BJ (cell line): ENCODE measurements around the gene THYN1. TPM values are rescaled to one million over a fixed set of nuclear protein-coding genes. Genes with fewer than 3 reads are reported as not detected.

ENCODE experiments used
- CTCF ChIA-PET: fragments of 350-600 bp; formaldehyde crosslinking; extraction: SDS; loops from one replicate; lab custom pipeline; 2021; ENCODE audit warnings: antibody characterized with exemption, inconsistent platforms; lab: Yijun Ruan, JAX
- POLR2A ChIA-PET: fragments of 300-600 bp; sonication (Branson Sonifier 250); formaldehyde crosslinking; extraction: SDS; loops from one replicate; lab custom pipeline; 2021; ENCODE audit warnings: antibody characterized with exemption; lab: Charles Lee
- DNase-seq: peaks from one replicate; pipeline ENCODE4 v3.0.0-alpha.2; 2011; ENCODE audit warnings: low read depth
- H3K27me3 ChIP-seq: 2 replicates; pipeline ENCODE4 v1.6.0; 2011; ENCODE audit warnings: low read length; ENCODE audit not compliant: control insufficient read depth, insufficient read depth
- H3K36me3 ChIP-seq: 2 replicates; pipeline ENCODE4 v1.5.1; 2011; ENCODE audit warnings: low read length; ENCODE audit not compliant: control insufficient read depth, insufficient read depth
- H3K4me3 ChIP-seq: 2 replicates; pipeline ENCODE4 v1.5.1; 2011; ENCODE audit warnings: low read depth, mild to moderate bottlenecking, control low read depth, low read length
- polyA plus RNA-seq: library from polyadenylated mRNA; depleted of rRNA; stranded (reverse); fragments of >200 nt; gene quantifications from 2 replicates; pipeline ENCODE4 v1.2.3, GENCODE V29; 2011
- TF ChIP-seq, protein P1 (sequence below): IDR thresholded peaks from 2 replicates; pipeline ENCODE4 v1.5.1; 2011; ENCODE audit warnings: low read depth, mild to moderate bottlenecking, control low read depth, inconsistent platforms, low read length, moderate library complexity; ENCODE audit not compliant: insufficient read depth

THYN1 gene
- polyA plus RNA-seq, 1 experiment = 38.2 TPM

DNA sequence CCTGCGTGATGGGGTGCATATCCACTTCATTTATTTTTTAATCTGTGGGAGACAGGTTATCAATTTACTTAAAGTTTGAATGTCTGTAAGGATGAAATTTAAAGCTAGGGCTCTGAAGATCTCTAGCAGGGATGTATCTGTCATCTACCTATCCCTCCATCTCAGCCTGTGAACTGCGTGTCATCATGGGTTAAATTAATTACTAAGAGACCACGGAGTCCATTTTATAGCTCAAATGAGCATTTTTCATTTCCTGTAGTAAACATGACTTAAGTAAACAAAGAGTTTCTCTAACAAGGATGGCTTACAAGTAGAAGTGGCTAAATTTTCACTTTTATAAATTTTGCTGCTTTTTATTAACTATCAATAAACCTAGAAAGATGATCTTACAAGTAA is 20.2 kb upstream of the THYN1 start:
- ChIA-PET POLR2A (no interaction called here), CTCF (interaction anchor here (2.1 kb wide), 1 partner anchor 12 kb away, joined by 9 read pairs; no protein-coding TSS in a partner anchor)
- TF ChIP-seq, protein P1, sequence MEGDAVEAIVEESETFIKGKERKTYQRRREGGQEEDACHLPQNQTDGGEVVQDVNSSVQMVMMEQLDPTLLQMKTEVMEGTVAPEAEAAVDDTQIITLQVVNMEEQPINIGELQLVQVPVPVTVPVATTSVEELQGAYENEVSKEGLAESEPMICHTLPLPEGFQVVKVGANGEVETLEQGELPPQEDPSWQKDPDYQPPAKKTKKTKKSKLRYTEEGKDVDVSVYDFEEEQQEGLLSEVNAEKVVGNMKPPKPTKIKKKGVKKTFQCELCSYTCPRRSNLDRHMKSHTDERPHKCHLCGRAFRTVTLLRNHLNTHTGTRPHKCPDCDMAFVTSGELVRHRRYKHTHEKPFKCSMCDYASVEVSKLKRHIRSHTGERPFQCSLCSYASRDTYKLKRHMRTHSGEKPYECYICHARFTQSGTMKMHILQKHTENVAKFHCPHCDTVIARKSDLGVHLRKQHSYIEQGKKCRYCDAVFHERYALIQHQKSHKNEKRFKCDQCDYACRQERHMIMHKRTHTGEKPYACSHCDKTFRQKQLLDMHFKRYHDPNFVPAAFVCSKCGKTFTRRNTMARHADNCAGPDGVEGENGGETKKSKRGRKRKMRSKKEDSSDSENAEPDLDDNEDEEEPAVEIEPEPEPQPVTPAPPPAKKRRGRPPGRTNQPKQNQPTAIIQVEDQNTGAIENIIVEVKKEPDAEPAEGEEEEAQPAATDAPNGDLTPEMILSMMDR = no peak
- H3K4me3 ChIP-seq = no peak overlapping the region
- no peak for DNase-seq
- peaks cover 45% of the 10 kb centered on the region for H3K27me3 ChIP-seq
- no peaks in the 10 kb centered on the region for H3K36me3 ChIP-seq

DNA sequence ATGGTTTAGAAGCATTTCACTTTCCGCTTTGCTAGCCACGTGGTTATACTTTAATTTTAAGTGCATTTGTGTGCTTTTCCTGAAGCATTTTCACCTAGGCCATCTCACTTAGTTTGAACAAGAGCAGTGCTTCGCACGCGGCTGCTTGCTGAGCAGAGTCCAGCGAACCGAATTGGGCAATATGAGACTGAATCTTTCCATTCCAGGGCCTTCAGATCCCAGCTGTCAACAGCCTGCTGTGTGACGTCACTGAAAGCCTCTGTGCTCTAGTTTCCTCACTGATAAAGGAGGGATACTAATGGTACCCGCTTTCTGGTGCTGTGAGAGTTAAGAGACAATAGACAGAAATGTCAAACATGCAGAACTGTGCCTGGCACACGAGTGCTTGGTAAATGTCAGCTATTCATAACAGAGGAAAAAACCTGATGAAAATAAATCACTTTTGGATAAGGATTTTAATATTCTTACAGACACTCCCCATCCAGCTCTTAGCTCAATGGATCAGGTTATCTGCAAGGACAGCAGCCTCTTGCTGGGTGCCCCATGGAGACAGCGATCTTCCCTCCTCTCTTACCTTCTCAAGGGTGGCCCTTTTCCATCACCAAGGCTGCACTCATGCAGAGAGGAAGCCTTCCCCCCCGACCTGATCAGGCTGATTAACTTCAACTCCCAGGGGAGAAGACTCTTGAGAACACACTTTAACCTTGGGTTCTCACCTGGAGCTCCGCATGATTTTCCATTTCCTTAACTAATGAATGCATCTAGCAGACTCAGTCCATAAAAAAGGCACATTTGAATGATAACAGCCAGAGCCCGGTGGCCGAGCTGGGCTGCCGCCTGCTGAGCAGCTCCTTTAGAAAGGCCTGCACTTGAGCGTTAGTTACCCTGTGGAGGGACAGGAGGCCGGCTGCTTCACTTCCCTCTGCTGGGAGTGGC is 19.5 kb upstream of the THYN1 start:
- Histone ChIP-seq H3K27me3 (peaks cover 41% of the 10 kb centered on the region), H3K4me3 (no peak overlapping the region), H3K36me3 (no peaks in the 10 kb centered on the region)
- POLR2A ChIA-PET = no interaction called here
- CTCF ChIA-PET = interaction anchor here (2.1 kb wide), 1 partner anchor 11 kb away, joined by 9 read pairs; no protein-coding TSS in a partner anchor
- DNase-seq = no peak
- TF ChIP-seq, protein P1 = no peak

DNA sequence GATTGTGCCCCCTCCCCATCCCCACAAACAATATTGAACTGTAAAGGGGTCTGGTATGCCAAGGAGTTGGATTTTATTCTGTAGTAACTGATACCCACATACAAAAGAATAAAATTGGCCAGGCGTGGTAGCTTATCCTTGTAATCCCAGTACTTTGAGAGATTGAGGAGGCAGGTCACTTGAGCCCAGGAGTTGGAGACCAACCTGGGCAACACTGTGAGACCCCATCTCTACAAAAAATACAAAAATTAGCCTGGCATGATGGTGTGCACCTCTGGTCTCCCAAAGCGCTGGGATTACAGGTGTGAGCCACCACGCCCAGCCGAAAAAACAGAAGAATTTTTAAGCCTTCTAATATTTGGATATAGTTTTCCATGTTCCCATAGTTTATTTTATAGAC is 18.8 kb upstream of the THYN1 start:
- DNase-seq = no peak
- H3K4me3 ChIP-seq = no peak overlapping the region
- CTCF ChIA-PET = no interaction called here
- no peaks in the 10 kb centered on the region for H3K36me3 ChIP-seq
- TF ChIP-seq, protein P1 = no peak
- peaks cover 37% of the 10 kb centered on the region for H3K27me3 ChIP-seq
- POLR2A ChIA-PET = no interaction called here

DNA sequence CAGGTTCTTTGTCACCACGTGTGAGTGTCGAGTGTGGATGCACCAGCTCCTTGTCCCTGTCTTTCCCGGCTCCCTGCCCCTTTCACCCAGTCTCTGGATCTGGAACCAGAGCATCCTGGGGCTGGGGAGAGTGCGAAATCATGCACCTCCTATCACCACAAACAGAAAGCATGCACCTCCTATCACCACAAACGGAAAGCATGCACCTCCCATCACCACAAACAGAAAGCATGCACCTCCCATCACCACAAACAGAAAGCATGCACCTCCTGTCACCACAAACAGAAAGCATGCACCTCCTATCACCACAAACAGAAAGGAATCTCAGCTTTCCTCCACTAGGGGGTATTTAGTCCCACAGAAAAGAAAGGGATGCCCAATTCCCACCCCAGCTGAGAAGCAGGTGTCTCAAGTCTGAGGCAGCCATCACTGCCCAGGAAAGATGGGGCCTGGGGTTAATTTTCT is 17.1 kb upstream of the THYN1 start:
- DNase-seq = no peak
- TF ChIP-seq, protein P1 = no peak
- Histone ChIP-seq H3K36me3 (no peaks in the 10 kb centered on the region), H3K4me3 (no peak overlapping the region), H3K27me3 (peaks cover 24% of the 10 kb centered on the region)
- CTCF ChIA-PET = interaction anchor here (0.7 to 0.8 kb wide), 2 partner anchors 10 to 353 kb away, joined by 3 read pairs; no protein-coding TSS in a partner anchor
- POLR2A ChIA-PET = no interaction called here

DNA sequence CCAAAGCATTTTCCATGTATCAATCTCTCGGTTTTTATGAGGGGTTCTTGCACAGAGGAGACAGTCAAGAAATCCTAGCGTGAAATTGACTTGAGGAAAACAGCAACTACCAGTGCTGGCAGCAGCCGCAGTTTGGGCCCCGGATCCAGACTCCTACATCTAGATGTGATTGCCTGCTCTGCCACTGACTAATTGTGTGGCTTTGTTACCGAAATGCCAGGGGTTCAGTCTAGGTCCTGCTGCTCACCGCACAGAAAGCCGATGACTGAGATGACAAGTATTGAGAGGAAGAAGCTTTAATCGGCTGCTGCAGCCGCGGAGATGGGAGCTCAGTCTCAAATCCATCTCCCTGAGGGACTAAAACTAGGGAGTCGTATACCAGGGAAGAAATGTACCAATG is 14.8 kb upstream of the THYN1 start:
- TF ChIP-seq, protein P1 = no peak
- ChIA-PET CTCF (no interaction called here), POLR2A (no interaction called here)
- Histone ChIP-seq H3K4me3 (no peak overlapping the region), H3K27me3 (peaks cover 12% of the 10 kb centered on the region), H3K36me3 (peaks cover 1% of the 10 kb centered on the region; the same call in 1 of the 2 replicates)
- DNase-seq = no peak
